ENCODE data around the gene CIAO2A.
"Not testable (repeated sequence)": the region's sequence is repeated elsewhere in the genome, so short reads cannot be mapped to it uniquely, and the experiment has no call there.

Gene CIAO2A

DNA sequence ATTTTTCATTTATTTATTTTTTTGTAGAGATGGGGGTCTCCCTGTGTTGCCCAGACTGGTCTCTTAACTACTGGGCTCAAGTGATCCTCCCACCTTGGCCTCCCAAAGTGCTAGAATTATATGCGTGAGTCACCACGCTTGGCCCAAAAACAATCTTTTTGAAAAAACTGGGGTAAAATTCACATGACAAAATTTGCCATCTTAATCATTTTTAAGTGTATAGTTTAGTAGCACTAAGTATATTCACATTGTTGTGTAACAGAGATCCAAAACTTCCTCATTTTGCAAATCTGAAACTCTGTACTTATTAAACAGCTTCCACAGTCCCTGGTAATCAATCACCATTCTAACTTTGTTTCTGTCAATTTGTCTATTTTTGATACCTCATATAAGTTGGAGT, 7.3 kb upstream of the CIAO2A start:
- TF ChIP-seq POLR2A (IDR thresholded peaks at IDR 0.05; ENCODE audit: low read length) (no peak), GATA1 (IDR thresholded peaks at IDR 0.05; ENCODE audit: low read depth, low read length) (no peak)
- no peak for DNase-seq

- DNase-seq, result no peak
- TF ChIP-seq POLR2A (IDR thresholded peaks at IDR 0.05; ENCODE audit: low read length) (no peak), GATA1 (IDR thresholded peaks at IDR 0.05; ENCODE audit: low read depth, low read length) (no peak)
Measured at GRCh38 chr15:64099379-64099778, 5.7 kb upstream of the CIAO2A start.

DNA sequence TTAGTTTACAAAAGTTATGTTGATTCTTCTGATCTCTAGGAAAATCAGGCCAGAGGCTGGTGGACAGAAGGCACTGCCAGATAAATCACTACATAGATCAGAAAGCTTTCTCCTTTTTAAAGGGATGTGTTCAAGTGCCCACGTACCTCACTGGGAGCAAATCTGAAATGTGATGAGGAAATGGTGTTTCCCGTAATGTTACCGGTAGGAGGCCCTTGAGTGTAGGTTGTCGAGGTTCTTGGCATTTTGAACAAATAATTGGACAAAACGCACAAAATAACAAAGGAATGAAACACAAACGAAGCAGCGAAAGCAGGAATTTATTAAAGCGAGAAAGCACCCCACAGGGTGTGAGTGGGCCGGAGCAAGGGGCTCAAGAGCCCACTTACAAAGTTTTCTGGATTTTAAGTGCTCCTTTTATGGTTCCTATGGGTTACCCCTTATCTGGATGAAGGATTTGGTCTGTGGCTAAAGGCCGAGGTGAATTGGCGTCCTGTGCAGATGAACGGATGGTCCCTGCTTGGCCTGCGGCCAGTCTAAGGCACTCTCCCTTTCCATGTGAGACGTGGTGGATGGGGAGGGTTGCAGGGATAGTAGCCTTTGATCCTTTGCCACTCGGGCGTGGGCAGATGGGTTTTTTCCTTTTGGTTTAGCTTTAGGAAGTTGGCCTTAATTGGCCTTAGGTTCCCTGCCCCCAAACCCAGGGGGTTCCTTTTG, 3.2 kb upstream of the CIAO2A start:
- DNase-seq, result peak; percentile 60 to 69
- TF ChIP-seq GATA1 (IDR thresholded peaks at IDR 0.05; ENCODE audit: low read depth, low read length), result no peak
- TF ChIP-seq POLR2A (IDR thresholded peaks at IDR 0.05; ENCODE audit: low read length), result no peak

DNA sequence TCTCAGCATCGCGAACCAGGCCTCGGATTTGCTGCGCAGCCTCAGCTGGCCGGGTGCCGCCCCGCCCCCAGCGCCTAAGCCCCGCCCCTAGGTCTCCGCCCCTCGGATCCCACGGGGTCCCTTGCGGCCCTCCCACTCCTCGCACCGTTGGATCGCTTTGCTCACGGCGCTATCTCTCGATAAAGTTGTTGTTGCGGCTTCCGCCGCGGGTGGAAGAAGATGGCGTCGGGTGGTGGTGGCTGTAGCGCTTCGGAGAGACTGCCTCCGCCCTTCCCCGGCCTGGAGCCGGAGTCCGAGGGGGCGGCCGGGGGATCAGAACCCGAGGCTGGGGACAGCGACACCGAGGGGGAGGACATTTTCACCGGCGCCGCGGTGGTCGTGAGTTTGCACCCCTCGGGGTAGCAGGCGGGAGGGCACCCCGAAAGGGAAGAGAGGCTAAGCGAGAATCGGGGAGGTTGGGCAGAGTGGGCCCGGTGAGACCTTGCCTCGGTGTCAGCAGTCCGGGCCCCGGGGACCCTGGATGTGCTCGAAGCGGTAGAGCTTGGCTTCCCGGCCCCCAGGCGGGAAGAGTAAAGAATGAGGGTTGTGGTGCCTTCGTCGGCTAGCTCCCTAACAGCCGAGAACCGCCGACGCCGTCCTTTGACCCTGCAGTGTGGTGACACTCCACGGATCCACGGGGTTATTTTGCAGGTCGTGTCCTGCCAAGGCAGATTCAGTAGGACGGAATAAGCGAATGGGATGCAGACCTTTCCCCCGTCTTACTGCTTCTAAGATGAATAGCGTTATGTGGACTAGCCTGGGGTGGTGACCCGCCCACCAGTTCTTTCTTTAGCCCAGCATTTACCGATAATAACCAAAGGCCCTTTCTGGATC, 2.4 kb upstream of the CIAO2A start, which contains the start of gene SNX1:
Gene SNX1, plus strand, starts transcription at position 188 of the 873 bp plus-strand sequence. Its CDS starts 32 bp downstream, at position 220.
- TF ChIP-seq GATA1 (IDR thresholded peaks at IDR 0.05; ENCODE audit: low read depth, low read length), result no peak
- TF ChIP-seq POLR2A (IDR thresholded peaks at IDR 0.05; ENCODE audit: low read length), result peak; percentile 69
- DNase-seq, result peak; percentile 97 to 98

GRCh38 chr15:64095431-64095794, 1.8 kb upstream of the CIAO2A start:
- TF ChIP-seq POLR2A (IDR thresholded peaks at IDR 0.05; ENCODE audit: low read length) (no peak), GATA1 (IDR thresholded peaks at IDR 0.05; ENCODE audit: low read depth, low read length) (no peak)
- DNase-seq, result no peak

- TF ChIP-seq GATA1 (IDR thresholded peaks at IDR 0.05; ENCODE audit: low read depth, low read length), result no peak
- TF ChIP-seq POLR2A (IDR thresholded peaks at IDR 0.05; ENCODE audit: low read length), result no peak
- peak; percentile 82 to 85 for DNase-seq
Measured at GRCh38 chr15:64092864-64093626, 593 bp downstream of the CIAO2A start.

DNA sequence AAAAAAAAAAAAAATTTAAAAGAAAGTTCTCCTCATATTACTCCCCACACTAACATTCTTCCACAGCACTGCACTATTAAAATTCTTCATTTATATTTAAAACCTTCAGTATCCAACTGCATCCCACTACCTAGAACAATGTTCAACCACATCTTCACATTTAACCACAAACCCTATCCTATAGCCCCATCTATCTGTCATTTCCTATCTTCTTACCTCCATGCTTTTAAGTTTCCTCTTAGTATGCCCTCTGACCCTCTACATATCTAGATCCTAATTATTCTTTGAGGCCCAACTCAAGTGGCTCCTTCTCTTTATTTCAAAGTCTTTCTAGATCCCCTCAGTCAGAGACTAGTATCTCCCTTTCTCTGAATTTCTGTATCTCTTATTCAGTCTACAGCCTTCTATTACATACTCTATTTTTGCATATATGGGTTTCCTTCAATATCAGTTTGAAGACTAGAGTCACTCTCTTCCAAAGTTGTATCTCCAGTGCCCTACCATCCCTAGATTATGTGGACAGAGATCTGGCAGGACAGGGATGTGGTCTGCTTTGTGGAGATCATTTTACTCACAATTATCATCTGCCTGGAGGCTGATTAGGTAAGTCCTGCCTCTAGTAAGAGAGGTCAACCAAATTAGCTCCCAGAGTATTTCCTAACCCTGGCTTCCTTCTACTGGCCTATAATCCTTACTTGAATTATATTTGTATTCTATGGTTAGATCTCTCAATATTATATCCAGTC, 1.4 kb downstream of the CIAO2A start:
- peak; percentile 50 to 71 for DNase-seq
- TF ChIP-seq GATA1 (IDR thresholded peaks at IDR 0.05; ENCODE audit: low read depth, low read length) (no peak), POLR2A (IDR thresholded peaks at IDR 0.05; ENCODE audit: low read length) (no peak)

DNA sequence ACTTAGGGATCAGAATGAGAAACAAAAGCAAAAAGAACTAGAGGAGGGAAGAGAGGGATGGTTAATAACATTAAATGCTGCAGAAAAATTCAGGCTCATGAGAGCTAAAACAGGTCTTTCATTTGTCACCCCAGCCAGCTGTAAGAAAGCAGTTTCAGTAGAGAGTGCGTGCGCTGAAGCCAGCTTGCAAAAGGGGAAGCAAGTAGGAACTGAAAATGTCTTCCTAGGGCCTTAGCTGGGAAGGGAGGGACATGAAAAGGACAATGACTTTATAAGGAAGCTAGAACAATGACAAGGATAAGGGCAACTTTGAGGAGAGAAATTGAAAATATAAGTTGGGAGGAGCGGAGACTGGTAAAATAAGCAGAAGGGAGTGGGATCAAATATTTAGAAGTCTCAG, 3.1 kb downstream of the CIAO2A start:
- DNase-seq, result no peak
- TF ChIP-seq POLR2A (IDR thresholded peaks at IDR 0.05; ENCODE audit: low read length), result no peak
- TF ChIP-seq GATA1 (IDR thresholded peaks at IDR 0.05; ENCODE audit: low read depth, low read length), result no peak

- DNase-seq, result no peak
- no peak for TF ChIP-seq GATA1 (IDR thresholded peaks at IDR 0.05; ENCODE audit: low read depth, low read length)
- TF ChIP-seq POLR2A (IDR thresholded peaks at IDR 0.05; ENCODE audit: low read length), result no peak
Measured at GRCh38 chr15:64089543-64090280, 3.9 kb downstream of the CIAO2A start.

DNA sequence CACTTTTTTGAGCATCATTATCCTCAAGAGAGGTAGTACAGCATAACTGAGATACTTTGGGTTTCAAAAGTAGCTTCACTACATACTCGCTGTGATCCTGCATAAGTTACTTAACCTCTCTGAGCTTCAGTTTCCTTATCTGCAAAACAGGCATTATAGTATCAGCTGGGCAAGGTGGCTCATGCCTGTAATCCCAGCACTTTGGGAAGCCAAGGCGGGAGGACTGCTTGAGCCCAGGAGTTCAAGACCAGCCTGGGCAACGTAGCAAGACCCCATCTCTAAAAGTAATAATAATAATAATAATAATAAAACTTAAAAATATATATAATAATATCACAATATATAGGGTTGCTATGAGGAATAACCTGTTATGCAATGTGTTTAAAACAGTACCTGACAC, 10.9 kb downstream of the CIAO2A start:
- no peak for TF ChIP-seq POLR2A (IDR thresholded peaks at IDR 0.05; ENCODE audit: low read length)
- no peak for TF ChIP-seq GATA1 (IDR thresholded peaks at IDR 0.05; ENCODE audit: low read depth, low read length)
- DNase-seq, result no peak

DNA sequence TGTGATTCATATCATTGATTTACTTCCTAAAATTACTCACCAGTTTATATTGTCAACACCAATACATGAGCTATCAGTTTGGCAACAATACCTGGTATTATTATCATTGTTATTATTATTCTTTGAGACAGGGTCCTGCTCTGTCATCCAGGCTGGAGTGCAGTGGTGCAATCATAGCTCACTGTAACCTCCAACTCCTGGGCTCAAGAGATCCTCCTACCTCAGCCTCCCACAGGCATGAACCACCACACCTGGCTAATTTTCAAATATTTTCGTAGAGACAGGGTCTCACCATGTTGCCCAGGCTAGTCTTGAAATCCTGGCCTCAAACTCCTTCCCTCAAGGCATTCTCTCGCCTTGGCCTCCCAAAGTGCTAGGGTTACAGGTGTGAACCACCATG, 20.1 kb downstream of the CIAO2A start:
- DNase-seq, result not testable (repeated sequence)

GRCh38 chr15:64072812-64073211, 20.8 kb downstream of the CIAO2A start:
- TF ChIP-seq GATA1 (IDR thresholded peaks at IDR 0.05; ENCODE audit: low read depth, low read length), result no peak
- TF ChIP-seq POLR2A (IDR thresholded peaks at IDR 0.05; ENCODE audit: low read length), result no peak
- DNase-seq, result no peak

Measured in erythroblast (primary cell).